ENCODE measurements around the gene FAM89A.

The FAM89A gene

GRCh38 chr1:231001892-231002291 lies 38.2 kb downstream of the FAM89A start:
- Histone ChIP-seq H3K27me3 (ENCODE audit: control insufficient read depth in 1 of 2, insufficient read depth in 1 of 2, low read length in 2 of 2) (no peaks in the 10 kb centered on the region), H2BK15ac (ENCODE audit: low read depth, poor library complexity, severe bottlenecking) (no peak overlapping the region), H2AK5ac (ENCODE audit: low read length, severe bottlenecking) (no peak overlapping the region), H2BK12ac (ENCODE audit: low read length in 2 of 2) (no peak overlapping the region), H3K23ac (ENCODE audit: low read length in 2 of 2) (no peak overlapping the region), H3K4me1 (ENCODE audit: control insufficient read depth, insufficient read depth, low read depth, low read length) (no peaks in the 10 kb centered on the region), H3K36me3 (ENCODE audit: control insufficient read depth in 1 of 2, insufficient read depth in 2 of 2, low read depth in 1 of 2, low read length in 2 of 2) (peaks cover 45 to 63% of the 10 kb centered on the region in 2 experiments), H3K4ac (ENCODE audit: low read depth in 1 of 2, low read length in 2 of 2) (no peak overlapping the region), H3K79me1 (replicated peaks; ENCODE audit: low read length, poor library complexity, severe bottlenecking) (no peaks in the 10 kb centered on the region), H3K27ac (ENCODE audit: low read length, poor library complexity, severe bottlenecking) (no peak overlapping the region), H3K4me3 (ENCODE audit: insufficient read depth in 1 of 2, low read depth in 1 of 2, low read length in 2 of 2) (no peak overlapping the region), H2BK5ac (ENCODE audit: low read depth, low read length, poor library complexity, severe bottlenecking) (no peak overlapping the region), H2BK120ac (ENCODE audit: low read depth, low read length) (no peak overlapping the region), H3K18ac (ENCODE audit: low read depth in 1 of 2, low read length in 2 of 2) (no peak overlapping the region), H4K8ac (ENCODE audit: low read length) (no peak overlapping the region), H3K9ac (ENCODE audit: low read length) (no peak overlapping the region), H3K9me3 (ENCODE audit: control insufficient read depth, low read length) (peaks cover 36% of the 10 kb centered on the region), H3K14ac (ENCODE audit: low read length in 2 of 2) (no peak overlapping the region), H2AFZ (ENCODE audit: low read depth, low read length) (no peak overlapping the region), H3K4me2 (ENCODE audit: low read length, poor library complexity, severe bottlenecking) (no peak overlapping the region), H4K91ac (ENCODE audit: low read length) (no peak overlapping the region)
- no peak for DNase-seq

DNA sequence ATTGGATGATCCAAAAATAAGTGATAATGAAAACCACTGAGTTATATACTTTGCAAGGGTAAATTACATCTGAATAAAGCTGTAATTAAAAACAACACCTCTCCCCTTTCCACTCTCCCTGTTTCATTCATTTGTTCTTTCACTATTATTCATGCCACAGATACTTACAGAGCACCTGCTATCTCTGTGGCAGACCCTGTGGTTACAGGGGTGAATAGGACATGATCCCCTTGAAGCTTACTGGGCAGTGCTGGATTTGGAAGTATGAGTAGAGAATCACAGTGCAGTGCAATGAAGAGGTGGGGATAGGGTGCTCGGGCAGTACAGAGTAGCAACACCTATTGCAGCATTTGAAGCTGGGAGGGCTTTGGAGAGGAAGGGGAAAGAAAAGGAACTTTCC lies 39.4 kb downstream of the FAM89A start:
- H3K9me3 ChIP-seq (ENCODE audit: control insufficient read depth, low read length): peaks cover 35% of the 10 kb centered on the region
- no peak overlapping the region for H3K4me3 ChIP-seq (ENCODE audit: insufficient read depth in 1 of 2, low read depth in 1 of 2, low read length in 2 of 2)
- no peaks in the 10 kb centered on the region for H3K27me3 ChIP-seq (ENCODE audit: control insufficient read depth in 1 of 2, insufficient read depth in 1 of 2, low read length in 2 of 2)
- no peak for DNase-seq
- H3K18ac ChIP-seq (ENCODE audit: low read depth in 1 of 2, low read length in 2 of 2): no peak overlapping the region
- no peaks in the 10 kb centered on the region for H3K4me1 ChIP-seq (ENCODE audit: control insufficient read depth, insufficient read depth, low read depth, low read length)
- H3K14ac ChIP-seq (ENCODE audit: low read length in 2 of 2): no peak overlapping the region
- no peak overlapping the region for H2AFZ ChIP-seq (ENCODE audit: low read depth, low read length)
- peaks cover 48 to 76% of the 10 kb centered on the region in 2 experiments for H3K36me3 ChIP-seq (ENCODE audit: control insufficient read depth in 1 of 2, insufficient read depth in 2 of 2, low read depth in 1 of 2, low read length in 2 of 2)
- H3K4ac ChIP-seq (ENCODE audit: low read depth in 1 of 2, low read length in 2 of 2): no peak overlapping the region
- peaks cover 2% of the 10 kb centered on the region for H3K79me1 ChIP-seq (replicated peaks; ENCODE audit: low read length, poor library complexity, severe bottlenecking)
- no peak overlapping the region for H2BK12ac ChIP-seq (ENCODE audit: low read length in 2 of 2)
- no peak overlapping the region for H3K9ac ChIP-seq (ENCODE audit: low read length)
- no peak overlapping the region for H2AK5ac ChIP-seq (ENCODE audit: low read length, severe bottlenecking)
- no peak overlapping the region for H4K91ac ChIP-seq (ENCODE audit: low read length)
- H2BK5ac ChIP-seq (ENCODE audit: low read depth, low read length, poor library complexity, severe bottlenecking): no peak overlapping the region
- no peak overlapping the region for H3K23ac ChIP-seq (ENCODE audit: low read length in 2 of 2)
- H4K8ac ChIP-seq (ENCODE audit: low read length): no peak overlapping the region
- H3K4me2 ChIP-seq (ENCODE audit: low read length, poor library complexity, severe bottlenecking): no peak overlapping the region
- no peak overlapping the region for H2BK120ac ChIP-seq (ENCODE audit: low read depth, low read length)
- no peak overlapping the region for H3K27ac ChIP-seq (ENCODE audit: low read length, poor library complexity, severe bottlenecking)
- H2BK15ac ChIP-seq (ENCODE audit: low read depth, poor library complexity, severe bottlenecking): no peak overlapping the region
- WGBS: 97% methylated on average over 1 of the region's 1 CpG

DNA sequence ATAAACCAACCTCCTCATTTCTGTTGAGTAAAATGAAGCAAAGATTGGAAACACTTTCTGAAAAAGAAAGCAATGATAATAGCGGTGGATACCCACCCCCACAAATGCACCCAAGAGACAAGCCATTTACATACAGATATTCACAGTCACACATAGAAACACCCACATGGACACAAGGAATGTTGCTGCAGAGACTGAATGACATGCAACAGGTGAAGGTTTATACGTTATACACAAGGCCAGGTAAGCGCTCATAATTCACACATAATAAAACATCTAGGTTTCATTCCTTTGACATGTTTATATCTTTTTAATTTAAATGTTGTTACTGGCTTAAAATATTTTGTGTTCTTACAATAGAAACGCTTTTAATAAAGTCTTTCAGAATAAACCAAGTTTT lies 39.9 kb downstream of the FAM89A start:
- H4K8ac ChIP-seq (ENCODE audit: low read length): no peak overlapping the region
- no peak overlapping the region for H2BK120ac ChIP-seq (ENCODE audit: low read depth, low read length)
- no peak overlapping the region for H2BK12ac ChIP-seq (ENCODE audit: low read length in 2 of 2)
- H2AFZ ChIP-seq (ENCODE audit: low read depth, low read length): no peak overlapping the region
- H4K91ac ChIP-seq (ENCODE audit: low read length): no peak overlapping the region
- H3K4me2 ChIP-seq (ENCODE audit: low read length, poor library complexity, severe bottlenecking): no peak overlapping the region
- no peak overlapping the region for H3K18ac ChIP-seq (ENCODE audit: low read depth in 1 of 2, low read length in 2 of 2)
- DNase-seq: no peak
- no peak overlapping the region for H3K14ac ChIP-seq (ENCODE audit: low read length in 2 of 2)
- H2BK5ac ChIP-seq (ENCODE audit: low read depth, low read length, poor library complexity, severe bottlenecking): no peak overlapping the region
- H3K4me1 ChIP-seq (ENCODE audit: control insufficient read depth, insufficient read depth, low read depth, low read length): no peaks in the 10 kb centered on the region
- H2AK5ac ChIP-seq (ENCODE audit: low read length, severe bottlenecking): no peak overlapping the region
- H3K79me1 ChIP-seq (replicated peaks; ENCODE audit: low read length, poor library complexity, severe bottlenecking): peaks cover 2% of the 10 kb centered on the region
- no peaks in the 10 kb centered on the region for H3K27me3 ChIP-seq (ENCODE audit: control insufficient read depth in 1 of 2, insufficient read depth in 1 of 2, low read length in 2 of 2)
- H3K4ac ChIP-seq (ENCODE audit: low read depth in 1 of 2, low read length in 2 of 2): no peak overlapping the region
- 100% methylated on average over 1 of the region's 4 CpGs for WGBS
- peaks cover 33% of the 10 kb centered on the region for H3K9me3 ChIP-seq (ENCODE audit: control insufficient read depth, low read length)
- H3K9ac ChIP-seq (ENCODE audit: low read length): no peak overlapping the region
- no peak overlapping the region for H2BK15ac ChIP-seq (ENCODE audit: low read depth, poor library complexity, severe bottlenecking)
- H3K4me3 ChIP-seq (ENCODE audit: insufficient read depth in 1 of 2, low read depth in 1 of 2, low read length in 2 of 2): no peak overlapping the region
- peaks cover 48 to 78% of the 10 kb centered on the region in 2 experiments for H3K36me3 ChIP-seq (ENCODE audit: control insufficient read depth in 1 of 2, insufficient read depth in 2 of 2, low read depth in 1 of 2, low read length in 2 of 2)
- H3K27ac ChIP-seq (ENCODE audit: low read length, poor library complexity, severe bottlenecking): no peak overlapping the region
- H3K23ac ChIP-seq (ENCODE audit: low read length in 2 of 2): no peak overlapping the region

DNA sequence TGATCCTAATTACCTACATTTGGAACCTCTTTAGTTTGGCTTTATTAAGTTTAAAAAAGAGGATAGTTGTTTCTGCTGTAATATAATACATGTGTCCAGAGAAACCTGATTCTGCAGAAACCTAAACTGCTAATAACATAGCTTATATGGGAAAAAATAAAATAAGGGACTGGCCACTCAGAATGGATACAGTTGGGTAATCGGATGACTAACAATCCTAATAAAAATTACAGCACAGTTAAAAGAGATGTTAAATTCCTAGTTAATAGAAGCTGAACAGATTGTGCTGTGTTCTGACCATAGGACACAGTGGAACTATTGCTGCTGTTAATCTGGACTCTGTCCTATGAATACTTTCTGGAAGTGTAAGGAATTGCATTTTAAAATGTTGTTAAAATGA lies 45.2 kb downstream of the FAM89A start:
- Histone ChIP-seq H2AFZ (ENCODE audit: low read depth, low read length) (no peak overlapping the region), H3K4ac (ENCODE audit: low read depth in 1 of 2, low read length in 2 of 2) (no peak overlapping the region), H3K23ac (ENCODE audit: low read length in 2 of 2) (no peak overlapping the region), H3K36me3 (ENCODE audit: control insufficient read depth in 1 of 2, insufficient read depth in 2 of 2, low read depth in 1 of 2, low read length in 2 of 2) (peaks cover 31 to 75% of the 10 kb centered on the region in 2 experiments), H2AK5ac (ENCODE audit: low read length, severe bottlenecking) (no peak overlapping the region), H3K4me3 (ENCODE audit: insufficient read depth in 1 of 2, low read depth in 1 of 2, low read length in 2 of 2) (no peak overlapping the region), H3K27me3 (ENCODE audit: control insufficient read depth in 1 of 2, insufficient read depth in 1 of 2, low read length in 2 of 2) (no peaks in the 10 kb centered on the region), H3K14ac (ENCODE audit: low read length in 2 of 2) (no peak overlapping the region), H4K91ac (ENCODE audit: low read length) (no peak overlapping the region), H2BK5ac (ENCODE audit: low read depth, low read length, poor library complexity, severe bottlenecking) (no peak overlapping the region), H2BK12ac (ENCODE audit: low read length in 2 of 2) (no peak overlapping the region), H2BK120ac (ENCODE audit: low read depth, low read length) (no peak overlapping the region), H3K79me1 (replicated peaks; ENCODE audit: low read length, poor library complexity, severe bottlenecking) (peaks cover 12% of the 10 kb centered on the region), H3K9ac (ENCODE audit: low read length) (no peak overlapping the region), H3K18ac (ENCODE audit: low read depth in 1 of 2, low read length in 2 of 2) (no peak overlapping the region), H4K8ac (ENCODE audit: low read length) (no peak overlapping the region), H3K27ac (ENCODE audit: low read length, poor library complexity, severe bottlenecking) (no peak overlapping the region), H2BK15ac (ENCODE audit: low read depth, poor library complexity, severe bottlenecking) (no peak overlapping the region), H3K4me2 (ENCODE audit: low read length, poor library complexity, severe bottlenecking) (no peak overlapping the region), H3K4me1 (ENCODE audit: control insufficient read depth, insufficient read depth, low read depth, low read length) (peaks cover 4% of the 10 kb centered on the region), H3K9me3 (ENCODE audit: control insufficient read depth, low read length) (no peaks in the 10 kb centered on the region)
- DNase-seq: no peak
- WGBS: 100% methylated on average over 1 of the region's 1 CpG

Data from mesenchymal stem cell (in vitro differentiated cells and primary cell).